ENCODE data around the gene ARPC2.
A peak's percentile ranks its signal among the peaks of the same experiment; 100 is the strongest.

ARPC2 gene

GRCh38 chr2:218291318-218292047, 74.5 kb downstream of the ARPC2 start:
- no peak for DNase-seq

DNA sequence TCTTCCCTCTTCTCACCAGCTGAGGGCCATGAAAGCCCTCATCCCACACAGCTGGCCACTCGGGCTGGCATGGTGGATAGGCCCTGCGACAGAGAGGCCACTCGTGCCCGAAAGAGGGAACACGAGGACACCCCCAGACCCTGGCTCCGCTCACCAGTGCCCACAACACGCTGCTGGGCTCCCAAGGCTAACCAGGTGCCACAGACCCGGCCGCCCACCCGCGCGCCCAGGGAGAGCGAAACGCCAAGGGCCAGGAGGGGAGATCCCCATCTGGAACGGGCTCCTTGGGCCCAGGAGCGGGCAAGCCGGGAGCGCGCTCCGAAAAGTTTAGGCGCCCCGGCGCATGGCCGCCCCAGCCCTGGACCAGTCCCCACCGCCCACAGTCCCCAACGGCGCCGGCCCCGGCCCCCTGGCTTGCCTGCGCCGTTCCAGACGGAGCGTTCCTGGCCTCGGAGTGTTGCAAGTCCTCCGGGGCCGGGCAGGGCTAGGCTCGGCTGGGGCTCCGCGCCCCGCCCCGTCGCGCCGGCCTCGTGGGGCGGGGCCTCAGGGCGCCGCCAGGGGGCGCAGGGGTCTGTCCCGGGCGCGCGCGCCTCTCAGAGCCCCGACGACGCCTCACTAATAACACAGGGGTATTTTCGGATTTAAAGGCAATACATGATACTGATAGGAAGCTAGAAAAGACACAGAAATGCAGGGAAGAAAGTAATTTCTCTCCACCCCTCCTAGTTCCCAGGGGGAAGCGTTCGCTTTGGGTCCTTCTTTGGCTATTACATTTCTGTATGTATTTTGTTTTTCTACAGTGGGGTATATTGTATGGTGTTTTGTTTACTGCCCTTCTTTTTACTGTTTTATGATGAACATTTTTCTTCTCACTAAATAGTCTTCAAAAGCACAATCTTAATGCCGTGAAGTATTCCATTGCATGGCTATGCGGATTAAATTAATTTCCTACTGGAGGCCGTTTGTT, 75.3 kb downstream of the ARPC2 start, which contains the start of gene TMBIM1:
Gene TMBIM1, minus strand, starts transcription at position 456 of the 967 bp plus-strand sequence. CDS start 10,362 bp downstream, outside the sequence.
- DNase-seq, result peak; percentile 86

DNA sequence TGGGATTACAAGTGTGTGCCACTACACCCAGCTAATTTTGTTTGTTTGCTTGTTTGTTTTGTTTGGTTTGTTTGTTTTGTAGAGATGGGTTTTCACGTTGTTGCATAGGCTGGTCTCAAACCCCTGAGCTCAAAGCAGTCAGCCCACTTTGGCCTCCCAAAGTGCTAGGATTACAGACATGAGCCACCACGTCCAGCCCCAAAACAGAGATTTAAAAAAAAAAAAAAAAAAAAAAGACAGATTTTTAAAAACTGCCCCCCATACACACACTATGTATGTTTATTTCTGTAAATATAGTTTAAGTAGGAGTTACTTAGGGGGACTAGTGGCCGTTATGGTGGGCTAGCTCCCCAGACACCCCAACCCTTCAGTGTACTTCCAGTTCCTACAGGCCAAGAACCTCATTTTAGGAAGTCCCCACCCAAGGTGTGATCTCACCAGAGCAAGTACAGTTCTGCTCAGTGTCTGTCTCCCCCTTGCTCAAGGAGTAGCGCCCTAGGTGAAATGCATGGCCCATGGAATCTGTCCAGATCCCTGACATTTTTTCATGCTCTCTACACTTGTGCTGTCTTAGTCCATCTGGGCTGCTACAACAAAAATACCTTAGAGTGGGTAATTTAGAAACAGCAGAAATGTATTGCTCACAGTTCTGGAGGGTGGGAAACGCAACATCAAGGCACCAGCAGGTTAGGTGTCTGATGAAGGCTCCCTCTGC, 76.9 kb downstream of the ARPC2 start:
- DNase-seq, result no peak

DNA sequence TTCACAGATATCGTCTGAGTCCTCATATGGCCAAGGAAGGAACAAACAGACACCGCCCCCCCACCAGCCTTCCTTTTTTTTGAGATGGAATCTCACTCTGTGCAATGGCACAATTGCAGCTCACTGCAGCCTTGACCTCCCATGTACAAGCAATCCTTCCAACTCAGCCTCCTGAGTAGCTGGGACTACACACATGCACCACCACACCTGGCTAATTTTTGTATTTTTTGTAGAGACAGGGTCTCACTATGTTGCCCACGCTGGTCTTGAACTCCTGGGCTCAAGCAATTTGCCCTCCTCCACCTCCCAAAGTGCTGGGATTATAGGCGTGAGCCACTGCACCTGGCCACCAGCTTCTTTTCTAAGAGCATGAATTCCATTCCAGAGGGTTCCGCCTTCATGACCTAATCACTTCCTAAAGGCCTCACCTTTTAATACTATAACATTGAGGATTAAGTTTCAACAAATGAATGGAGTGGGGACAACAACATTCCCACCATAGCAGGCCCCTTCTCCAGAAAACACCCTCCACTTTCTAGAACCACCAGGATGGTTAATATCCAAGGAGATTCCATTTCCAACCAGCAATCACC, 77.5 kb downstream of the ARPC2 start:
- DNase-seq, result no peak

DNA sequence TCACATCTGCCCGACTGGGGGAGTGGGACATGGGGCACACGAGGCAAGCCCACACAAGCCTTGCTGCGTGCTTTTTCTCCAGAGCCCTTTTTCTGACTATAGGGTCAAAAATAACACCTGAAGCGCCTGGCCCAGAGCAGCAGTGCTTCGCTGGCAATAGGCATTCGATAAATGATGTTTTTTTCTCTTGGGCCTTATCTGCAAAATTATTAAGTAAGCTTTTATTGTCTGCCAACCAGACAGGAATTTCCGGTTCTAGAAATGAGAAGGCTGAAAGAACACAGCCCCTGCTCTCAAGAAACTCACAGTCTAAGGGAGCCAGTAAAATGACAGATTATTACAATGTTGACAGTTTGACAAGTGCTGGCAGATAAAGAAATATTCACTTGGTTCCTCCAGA, 78.0 kb downstream of the ARPC2 start:
- no peak for DNase-seq

DNA sequence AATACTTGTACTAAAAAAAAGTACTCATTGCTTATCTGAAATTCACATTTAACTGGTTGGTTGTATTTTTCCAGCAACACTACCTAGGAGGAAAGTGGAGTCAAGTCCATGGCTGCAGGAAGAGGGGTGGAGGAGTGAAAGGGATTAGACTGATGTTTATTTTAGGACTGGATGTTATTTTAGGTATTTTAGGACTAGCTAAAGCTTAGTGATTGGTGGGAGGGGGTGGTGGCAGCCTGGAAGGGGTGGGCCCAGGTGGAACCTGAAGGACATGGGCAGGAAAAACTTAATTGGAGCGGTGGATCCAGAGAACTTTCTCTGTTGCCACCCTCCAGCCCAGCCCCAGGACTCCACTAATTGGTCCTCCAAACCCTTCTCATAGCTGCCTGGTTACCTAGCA, 79.2 kb downstream of the ARPC2 start:
- DNase-seq, result no peak

DNA sequence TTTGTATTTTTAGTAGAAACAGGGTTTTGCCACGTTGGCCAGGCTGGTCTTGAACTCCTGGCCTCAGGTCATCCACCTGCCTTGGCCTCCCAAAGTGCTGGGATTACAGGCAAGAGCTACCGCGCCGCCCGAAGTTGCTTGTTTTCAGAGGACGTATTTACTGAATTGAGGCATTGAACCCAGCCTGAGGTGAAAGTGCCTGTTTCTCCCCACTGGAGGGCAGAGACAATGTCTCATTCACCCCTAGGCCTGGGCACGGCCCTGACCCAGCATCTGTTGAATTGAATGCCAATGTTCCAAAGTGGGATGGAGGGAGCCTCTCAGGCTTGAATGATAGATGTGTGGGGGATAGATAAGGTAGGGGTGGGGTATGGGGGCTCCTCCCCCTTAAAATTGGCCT, 79.9 kb downstream of the ARPC2 start:
- DNase-seq, result no peak

- no peak for DNase-seq
Measured at GRCh38 chr2:218298314-218298875, 81.4 kb downstream of the ARPC2 start.

DNA sequence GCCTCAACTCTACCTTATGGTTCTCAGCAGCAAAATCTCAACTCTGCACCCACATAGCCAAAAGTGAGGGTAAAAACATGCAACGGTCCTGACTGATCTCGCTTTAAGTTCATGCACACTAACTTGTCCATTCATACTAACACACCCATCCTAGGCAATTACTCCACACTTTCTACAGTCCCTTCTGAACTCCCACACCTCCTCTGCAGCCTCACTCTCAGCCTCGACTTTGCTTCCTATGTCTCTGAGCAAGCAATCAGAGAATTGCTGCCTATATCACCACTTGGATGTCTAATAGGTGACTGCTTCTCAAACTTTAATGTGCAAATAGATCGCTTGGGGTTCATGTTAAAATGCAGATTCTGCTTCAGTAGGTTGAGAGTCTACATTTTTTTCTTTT, 83.2 kb downstream of the ARPC2 start:
- no peak for DNase-seq

DNA sequence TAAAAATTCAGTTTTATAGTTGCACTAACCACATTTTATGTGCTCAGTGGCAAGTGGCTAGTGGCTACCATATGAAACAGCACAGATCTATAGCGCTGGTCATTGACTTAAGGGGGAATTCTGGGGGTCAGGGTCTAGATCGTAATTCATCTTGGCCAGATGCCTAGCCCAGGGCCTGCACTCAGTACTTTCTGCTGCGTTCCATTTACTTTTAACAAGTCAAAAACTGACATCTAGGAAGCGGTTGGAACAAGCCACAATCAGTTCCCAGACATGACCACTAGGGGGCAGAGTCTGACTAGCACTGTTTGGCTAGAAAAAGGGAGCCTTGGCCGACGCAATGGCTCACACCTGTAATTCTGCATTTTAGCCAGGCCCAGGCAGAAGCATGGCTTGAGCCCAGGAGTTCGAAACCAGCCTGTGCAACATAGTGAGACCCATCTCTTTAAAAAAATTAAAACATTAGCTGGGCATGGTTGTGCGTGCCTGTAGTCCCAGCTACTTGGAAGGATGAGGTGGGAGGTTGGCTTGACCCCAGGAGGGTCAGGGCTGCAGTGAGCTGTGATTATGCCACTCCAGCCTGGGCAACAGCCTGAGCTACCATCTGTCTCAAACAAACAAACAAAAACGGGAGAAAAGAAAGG, 84.3 kb downstream of the ARPC2 start:
- peak; percentile 88 for DNase-seq
